Caco-2 (cell line): ENCODE data around the gene ADAMTS8. TPM values are rescaled to one million over a fixed set of nuclear protein-coding genes. Genes with fewer than 3 reads are reported as not detected.

Source experiments
- BruUV-seq: library from RNA; stranded (reverse); fragments of 400-500 nt; replicated peaks from 2 replicates; lab custom pipeline; 2021; lab: Mats Ljungman, UMichigan
- CTCF ChIA-PET: fragments of 300-600 bp; sonication (Branson Sonifier 250); formaldehyde crosslinking; loops from one replicate; lab custom pipeline; 2022; ENCODE audit warnings: antibody characterized with exemption; lab: Charles Lee
- POLR2A ChIA-PET: fragments of 300-600 bp; sonication (Branson Sonifier 250); formaldehyde crosslinking; loops from one replicate; lab custom pipeline; 2022; ENCODE audit warnings: antibody characterized with exemption; lab: Charles Lee
- DNase-seq, 2 experiments: peaks; one replicate each; pipeline versions ENCODE4 v3.0.0 to v3.0.0-alpha.2; 2020 to 2022
- H3K27me3 ChIP-seq: replicated peaks from 2 replicates; pipeline ENCODE4 v1.6.0; 2011; ENCODE audit warnings: low read length; ENCODE audit not compliant: control insufficient read depth, insufficient read depth
- H3K36me3 ChIP-seq: 2 replicates; pipeline ENCODE4 v1.5.1; 2011; ENCODE audit warnings: low read length; ENCODE audit not compliant: control insufficient read depth, insufficient read depth
- H3K4me1 ChIP-seq: fragments of 250-450 bp; sonication (Bioruptor Pico); 2 replicates; pipeline ENCODE4 v1.5.1; 2020; ENCODE audit warnings: mild to moderate bottlenecking
- H3K4me3 ChIP-seq: 2 replicates; pipeline ENCODE4 v1.5.1; 2011; ENCODE audit warnings: low read depth, mild to moderate bottlenecking, control low read depth, low read length
- H3K9me3 ChIP-seq: fragments of 250-450 bp; sonication (Bioruptor Pico); 2 replicates; pipeline ENCODE4 v1.5.1; 2020; ENCODE audit warnings: mild to moderate bottlenecking, moderate library complexity
- H3K27ac Mint-ChIP-seq: one replicate; pipeline ENCODE4 v1.8.0; 2022; ENCODE audit warnings: mixed read lengths; ENCODE audit not compliant: unreplicated experiment
- H3K27me3 Mint-ChIP-seq: one replicate; pipeline ENCODE4 v1.8.0; 2022; ENCODE audit warnings: mixed read lengths; ENCODE audit not compliant: insufficient read depth, unreplicated experiment
- H3K36me3 Mint-ChIP-seq: one replicate; pipeline ENCODE4 v1.8.0; 2022; ENCODE audit warnings: mild to moderate bottlenecking, mixed read lengths; ENCODE audit not compliant: insufficient read depth, unreplicated experiment
- H3K4me1 Mint-ChIP-seq: one replicate; pipeline ENCODE4 v1.8.0; 2022; ENCODE audit warnings: low read depth, mixed read lengths; ENCODE audit not compliant: unreplicated experiment
- H3K4me3 Mint-ChIP-seq: one replicate; pipeline ENCODE4 v1.8.0; 2022; ENCODE audit warnings: mild to moderate bottlenecking, moderate library complexity, mixed read lengths; ENCODE audit not compliant: unreplicated experiment
- H3K9me3 Mint-ChIP-seq: one replicate; pipeline ENCODE4 v1.8.0; 2022; ENCODE audit warnings: mixed read lengths; ENCODE audit not compliant: unreplicated experiment
- CTCF ChIP-seq, 2 experiments: fragments of 200-600 bp in 1 of 2; IDR thresholded peaks; 1 replicate in 1 of 2; 2 replicates in 1 of 2; pipeline versions ENCODE4 v1.5.1 to v1.8.0; 2011 to 2022; ENCODE audit warnings: antibody characterized with exemption in 1 of 2, control low read depth in 1 of 2, inconsistent platforms in 1 of 2, low read depth in 1 of 2, low read length in 1 of 2, mild to moderate bottlenecking in 1 of 2, moderate library complexity in 1 of 2; ENCODE audit not compliant: insufficient read depth in 1 of 2, severe bottlenecking in 1 of 2, unreplicated experiment in 1 of 2
- intact Hi-C: fragments of 100-400 bp; cut with micrococcal nuclease; formaldehyde crosslinking; loops from one replicate; pipeline ENCODE4 v1.10.0; 2022; ENCODE audit not compliant: unreplicated experiment
- total RNA-seq: library from RNA; stranded (reverse); gene quantifications from 2 replicates; pipeline ENCODE4 v1.2.3, GENCODE V29; 2022

Gene ADAMTS8
- total RNA-seq, 1 experiment from 2014 or later = not detected

- no peaks in the 10 kb centered on the region for H3K36me3 Mint-ChIP-seq
- Histone ChIP-seq H3K36me3 (no peaks in the 10 kb centered on the region), H3K9me3 (no peaks in the 10 kb centered on the region), H3K27me3 (no peaks in the 10 kb centered on the region), H3K4me3 (no peak overlapping the region), H3K4me1 (peaks cover 15% of the 10 kb centered on the region)
- intact Hi-C loops = no loop called here
- no peak for TF ChIP-seq CTCF (IDR thresholded peaks at IDR 0.05; ENCODE audit: insufficient read depth in 1 of 2, low read depth in 1 of 2, low read length in 1 of 2, severe bottlenecking in 1 of 2, unreplicated experiment in 1 of 2)
- no peak for DNase-seq
- H3K9me3 Mint-ChIP-seq = no peaks in the 10 kb centered on the region
- peaks cover 26% of the 10 kb centered on the region for H3K4me1 Mint-ChIP-seq
- BruUV-seq = no TSS peak
- ChIA-PET CTCF (interaction anchor here (0.6 kb wide), 1 partner anchor 39 kb away, joined by 4 read pairs; no protein-coding TSS in a partner anchor), POLR2A (no interaction called here)
- no peak overlapping the region for H3K4me3 Mint-ChIP-seq
- no peaks in the 10 kb centered on the region for H3K27me3 Mint-ChIP-seq
- no peak overlapping the region for H3K27ac Mint-ChIP-seq
These were observed 42.4 kb downstream of the ADAMTS8 start for GRCh38 chr11:130386056-130386455.

GRCh38 chr11:130383344-130384211 lies 44.8 kb downstream of the ADAMTS8 start:
- ChIA-PET CTCF (interaction anchor here (0.9 kb wide), 1 partner anchor 48 kb away, joined by 3 read pairs; no protein-coding TSS in a partner anchor), POLR2A (no interaction called here)

GRCh38 chr11:130381317-130381716 lies 47.1 kb downstream of the ADAMTS8 start:
- Histone ChIP-seq H3K9me3 (no peaks in the 10 kb centered on the region), H3K36me3 (no peaks in the 10 kb centered on the region), H3K4me1 (peaks cover 35% of the 10 kb centered on the region), H3K27me3 (no peaks in the 10 kb centered on the region), H3K4me3 (no peak overlapping the region)
- no peak overlapping the region for H3K4me3 Mint-ChIP-seq
- peaks cover 29% of the 10 kb centered on the region for H3K4me1 Mint-ChIP-seq
- no peaks in the 10 kb centered on the region for H3K27me3 Mint-ChIP-seq
- ChIA-PET CTCF (no interaction called here), POLR2A (no interaction called here)
- TF ChIP-seq CTCF (IDR thresholded peaks at IDR 0.05; ENCODE audit: insufficient read depth in 1 of 2, low read depth in 1 of 2, low read length in 1 of 2, severe bottlenecking in 1 of 2, unreplicated experiment in 1 of 2) = no peak
- H3K9me3 Mint-ChIP-seq = peaks cover 9% of the 10 kb centered on the region
- DNase-seq = peak in 1 of 2 experiments; percentile 24
- no TSS peak for BruUV-seq
- H3K27ac Mint-ChIP-seq = no peak overlapping the region
- no peaks in the 10 kb centered on the region for H3K36me3 Mint-ChIP-seq
- intact Hi-C loops = no loop called here

More at GRCh38 chr11:130383344-130384211, 44.8 kb downstream of the ADAMTS8 start:
- BruUV-seq = no TSS peak
- DNase-seq = peak in 1 of 2 experiments; percentile 17
- Mint-ChIP-seq H3K4me1 (peaks cover 17% of the 10 kb centered on the region), H3K27me3 (no peaks in the 10 kb centered on the region), H3K9me3 (peaks cover under 1% of the 10 kb centered on the region), H3K36me3 (no peaks in the 10 kb centered on the region), H3K4me3 (no peak overlapping the region), H3K27ac (peak overlapping the region; percentile 46)
- Histone ChIP-seq H3K4me3 (no peak overlapping the region), H3K27me3 (no peaks in the 10 kb centered on the region), H3K9me3 (no peaks in the 10 kb centered on the region), H3K4me1 (peaks cover 21% of the 10 kb centered on the region), H3K36me3 (no peaks in the 10 kb centered on the region)
- no peak for TF ChIP-seq CTCF (IDR thresholded peaks at IDR 0.05; ENCODE audit: insufficient read depth in 1 of 2, low read depth in 1 of 2, low read length in 1 of 2, severe bottlenecking in 1 of 2, unreplicated experiment in 1 of 2)
- intact Hi-C loops = no loop called here
